ENCODE data around the gene IDH3G.
"Not testable (repeated sequence)": the region's sequence is repeated elsewhere in the genome, so short reads cannot be mapped to it uniquely, and the experiment has no call there.

DNA sequence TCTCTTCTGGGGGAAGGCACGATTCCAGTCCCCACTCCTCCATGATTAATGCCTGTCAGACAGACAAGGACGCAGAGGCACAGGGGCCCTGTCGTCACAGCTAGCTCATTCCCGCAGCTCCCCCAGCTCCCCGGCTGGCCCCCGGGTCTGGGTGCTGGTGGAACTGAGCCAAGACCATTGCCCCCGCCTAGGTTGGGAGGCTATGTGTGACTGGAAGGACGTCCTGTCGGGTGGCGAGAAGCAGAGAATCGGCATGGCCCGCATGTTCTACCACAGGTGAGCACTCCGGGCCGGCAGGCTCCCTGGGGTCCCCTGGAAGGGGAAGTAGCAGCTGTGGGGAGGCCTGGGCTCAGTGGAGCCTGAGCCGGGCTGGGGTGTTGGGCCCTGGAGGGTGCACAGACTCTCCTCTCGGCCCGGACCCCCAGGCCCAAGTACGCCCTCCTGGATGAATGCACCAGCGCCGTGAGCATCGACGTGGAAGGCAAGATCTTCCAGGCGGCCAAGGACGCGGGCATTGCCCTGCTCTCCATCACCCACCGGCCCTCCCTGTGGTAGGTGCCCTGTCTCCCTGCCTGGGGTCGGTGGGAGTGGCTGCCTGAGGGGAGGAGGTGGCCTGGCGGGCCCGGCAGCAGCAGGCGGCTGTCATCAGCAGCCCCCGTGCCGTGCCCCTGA lies 51.2 kb downstream of the IDH3G start:
- TF ChIP-seq, protein P1, sequence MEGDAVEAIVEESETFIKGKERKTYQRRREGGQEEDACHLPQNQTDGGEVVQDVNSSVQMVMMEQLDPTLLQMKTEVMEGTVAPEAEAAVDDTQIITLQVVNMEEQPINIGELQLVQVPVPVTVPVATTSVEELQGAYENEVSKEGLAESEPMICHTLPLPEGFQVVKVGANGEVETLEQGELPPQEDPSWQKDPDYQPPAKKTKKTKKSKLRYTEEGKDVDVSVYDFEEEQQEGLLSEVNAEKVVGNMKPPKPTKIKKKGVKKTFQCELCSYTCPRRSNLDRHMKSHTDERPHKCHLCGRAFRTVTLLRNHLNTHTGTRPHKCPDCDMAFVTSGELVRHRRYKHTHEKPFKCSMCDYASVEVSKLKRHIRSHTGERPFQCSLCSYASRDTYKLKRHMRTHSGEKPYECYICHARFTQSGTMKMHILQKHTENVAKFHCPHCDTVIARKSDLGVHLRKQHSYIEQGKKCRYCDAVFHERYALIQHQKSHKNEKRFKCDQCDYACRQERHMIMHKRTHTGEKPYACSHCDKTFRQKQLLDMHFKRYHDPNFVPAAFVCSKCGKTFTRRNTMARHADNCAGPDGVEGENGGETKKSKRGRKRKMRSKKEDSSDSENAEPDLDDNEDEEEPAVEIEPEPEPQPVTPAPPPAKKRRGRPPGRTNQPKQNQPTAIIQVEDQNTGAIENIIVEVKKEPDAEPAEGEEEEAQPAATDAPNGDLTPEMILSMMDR (IDR thresholded peaks at IDR 0.05) = not testable (repeated sequence)
- not testable (repeated sequence) for TF ChIP-seq POLR2A (IDR thresholded peaks at IDR 0.05)
